Measurements from ENCODE around the gene GUCY1B1.

- TF ChIP-seq, protein P1, sequence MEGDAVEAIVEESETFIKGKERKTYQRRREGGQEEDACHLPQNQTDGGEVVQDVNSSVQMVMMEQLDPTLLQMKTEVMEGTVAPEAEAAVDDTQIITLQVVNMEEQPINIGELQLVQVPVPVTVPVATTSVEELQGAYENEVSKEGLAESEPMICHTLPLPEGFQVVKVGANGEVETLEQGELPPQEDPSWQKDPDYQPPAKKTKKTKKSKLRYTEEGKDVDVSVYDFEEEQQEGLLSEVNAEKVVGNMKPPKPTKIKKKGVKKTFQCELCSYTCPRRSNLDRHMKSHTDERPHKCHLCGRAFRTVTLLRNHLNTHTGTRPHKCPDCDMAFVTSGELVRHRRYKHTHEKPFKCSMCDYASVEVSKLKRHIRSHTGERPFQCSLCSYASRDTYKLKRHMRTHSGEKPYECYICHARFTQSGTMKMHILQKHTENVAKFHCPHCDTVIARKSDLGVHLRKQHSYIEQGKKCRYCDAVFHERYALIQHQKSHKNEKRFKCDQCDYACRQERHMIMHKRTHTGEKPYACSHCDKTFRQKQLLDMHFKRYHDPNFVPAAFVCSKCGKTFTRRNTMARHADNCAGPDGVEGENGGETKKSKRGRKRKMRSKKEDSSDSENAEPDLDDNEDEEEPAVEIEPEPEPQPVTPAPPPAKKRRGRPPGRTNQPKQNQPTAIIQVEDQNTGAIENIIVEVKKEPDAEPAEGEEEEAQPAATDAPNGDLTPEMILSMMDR (conservative IDR thresholded peaks at IDR 0.05; ENCODE audit: low read length), result no peak
- no peak for TF ChIP-seq EZH2phosphoT487 (IDR thresholded peaks at IDR 0.05; ENCODE audit: borderline replicate concordance, low read depth, low read length)
Observed at GRCh38 chr4:155711556-155711955, 47.3 kb upstream of the GUCY1B1 start.

Data from OCI-LY7 (cell line).